K562 (cell line): ENCODE measurements around the gene TBATA. TPM values are rescaled to one million over a fixed set of nuclear protein-coding genes. Genes with fewer than 3 reads are reported as not detected.
A peak's percentile ranks its signal among the peaks of the same experiment; 100 is the strongest.

Experiments used
- ARNT ChIP-seq, 2 experiments: fragments of 450-650 bp; IDR thresholded peaks; 2 replicates each; pipeline ENCODE4 v1.6.1; 2016; ENCODE audit warnings: mild to moderate bottlenecking in 1 of 2
- ATF7 ChIP-seq: fragments of 450-650 bp; IDR thresholded peaks from 2 replicates; pipeline ENCODE4 v1.7.1; 2014; ENCODE audit warnings: mild to moderate bottlenecking, moderate library complexity
- BCL6 ChIP-seq: fragments of 250-450 bp; sonication (Bioruptor Pico); IDR thresholded peaks from 2 replicates; pipeline ENCODE4 v1.4.0; 2020
- CBFA2T3 ChIP-seq: fragments of 450-650 bp; IDR thresholded peaks from 2 replicates; pipeline ENCODE4 v1.6.1; 2017
- COPS2 ChIP-seq: fragments of 450-650 bp; conservative IDR thresholded peaks from 2 replicates; pipeline ENCODE4 v1.6.1; 2016; ENCODE audit warnings: mild to moderate bottlenecking, moderate library complexity
- CTBP1 ChIP-seq: fragments of 450-650 bp; IDR thresholded peaks from 2 replicates; pipeline ENCODE4 v1.6.1; 2016; ENCODE audit warnings: borderline replicate concordance
- CXXC5 ChIP-seq: fragments of 250-450 bp; sonication (Bioruptor Pico); IDR thresholded peaks from 2 replicates; pipeline ENCODE4 v1.8.0; 2022; ENCODE audit warnings: inconsistent platforms, mild to moderate bottlenecking, moderate library complexity
- E2F3 ChIP-seq: fragments of 250-450 bp; sonication (Bioruptor Pico); IDR thresholded peaks from 2 replicates; pipeline ENCODE4 v1.4.0; 2020; ENCODE audit warnings: mild to moderate bottlenecking
- HIVEP1 ChIP-seq: fragments of 250-450 bp; sonication (Bioruptor Pico); IDR thresholded peaks from 2 replicates; pipeline ENCODE4 v1.4.0; 2020; ENCODE audit warnings: mild to moderate bottlenecking
- HNRNPLL ChIP-seq: fragments of 200-400 bp; formaldehyde crosslinking; IDR thresholded peaks from 2 replicates; pipeline ENCODE4 v1.6.1; 2017; ENCODE audit warnings: low read length, low read depth, mild to moderate bottlenecking; ENCODE audit not compliant: poor library complexity, severe bottlenecking
- NFE2L1 ChIP-seq: fragments of 450-650 bp; IDR thresholded peaks from 2 replicates; pipeline ENCODE4 v1.6.1; 2016; ENCODE audit warnings: missing genetic modification characterization, low read depth, mild to moderate bottlenecking, missing compliant biosample characterization, moderate library complexity, borderline replicate concordance
- PHB ChIP-seq: fragments of 250-450 bp; sonication (Bioruptor Pico); IDR thresholded peaks from 2 replicates; pipeline ENCODE4 v1.5.0; 2021
- POLR2G ChIP-seq: fragments of 200-400 bp; formaldehyde crosslinking; IDR thresholded peaks from 2 replicates; pipeline ENCODE4 v1.6.1; 2017; ENCODE audit warnings: low read depth, mild to moderate bottlenecking, antibody characterized with exemption, low read length, moderate library complexity
- RFX7 ChIP-seq: fragments of 250-450 bp; sonication (Bioruptor Pico); IDR thresholded peaks from 2 replicates; pipeline ENCODE4 v1.5.1; 2021; ENCODE audit warnings: mild to moderate bottlenecking
- SMAD1 ChIP-seq: fragments of 150-350 bp; IDR thresholded peaks from 2 replicates; pipeline ENCODE4 v1.6.1; 2014; ENCODE audit warnings: low read length, low read depth; ENCODE audit not compliant: partially characterized antibody
- TEAD2 ChIP-seq: fragments of 450-650 bp; IDR thresholded peaks from 2 replicates; pipeline ENCODE4 v1.6.1; 2016; ENCODE audit warnings: missing genetic modification characterization, control low read depth, missing compliant biosample characterization
- TFE3 ChIP-seq: fragments of 450-650 bp; formaldehyde crosslinking; IDR thresholded peaks from 2 replicates; pipeline ENCODE4 v1.4.0; 2020; ENCODE audit warnings: mild to moderate bottlenecking, mixed read lengths
- THRB ChIP-seq: fragments of 450-650 bp; formaldehyde crosslinking; conservative IDR thresholded peaks from 2 replicates; pipeline ENCODE4 v1.4.0; 2022; ENCODE audit warnings: mild to moderate bottlenecking, missing genetic modification characterization
- XRCC3 ChIP-seq: fragments of 450-650 bp; IDR thresholded peaks from 2 replicates; pipeline ENCODE4 v1.6.1; 2017; ENCODE audit warnings: mild to moderate bottlenecking, moderate library complexity
- ZEB2 ChIP-seq: fragments of 450-650 bp; IDR thresholded peaks from 2 replicates; pipeline ENCODE4 v1.6.1; 2016
- ZKSCAN3 ChIP-seq: fragments of 250-450 bp; sonication (Bioruptor Pico); IDR thresholded peaks from 2 replicates; pipeline ENCODE4 v1.4.0; 2020
- ZNF347 ChIP-seq: fragments of 450-650 bp; formaldehyde crosslinking; IDR thresholded peaks from 2 replicates; pipeline ENCODE4 v1.4.0; 2020; ENCODE audit warnings: low read depth, mild to moderate bottlenecking, moderate library complexity
- ZNF79 ChIP-seq: fragments of 250-450 bp; sonication (Bioruptor Pico); IDR thresholded peaks from 2 replicates; pipeline ENCODE4 v1.4.0; 2020; ENCODE audit warnings: low read depth, mild to moderate bottlenecking, moderate library complexity
- polyA plus RNA-seq, 8 experiments: library from polyadenylated mRNA; depleted of rRNA in 4 of 8; stranded (reverse) in 5 of 8; unstranded in 3 of 8; fragments of >200 nt; fragmentation: Nextera tagmentation in 2 of 8; fragmentation: Illumina TruSeq in 1 of 8; extraction: Ambion mirVana in 2 of 8; extraction: Trizol in 1 of 8; gene quantifications; 2 replicates each; pipeline versions ENCODE4 v1.2.1 to v1.2.3, GENCODE V29; 2011 to 2014; ENCODE audit warnings: inconsistent platforms in 1 of 8, missing spikeins in 1 of 8
- total RNA-seq, 7 experiments: library from RNA; depleted of rRNA in 6 of 7; stranded (reverse); fragments of >200 nt in 6 of 7; fragmentation: Illumina TruSeq in 2 of 7; extraction: Trizol in 2 of 7; gene quantifications; 2 replicates each; pipeline versions ENCODE4 v1.2.1 to v1.2.3, GENCODE V29; 2011 to 2021; ENCODE audit warnings: low replicate concordance in 1 of 7
- TF ChIP-seq, protein P1 (sequence below): IDR thresholded peaks from 2 replicates; pipeline ENCODE4 v1.6.1; 2011; ENCODE audit warnings: borderline replicate concordance, low read depth, mild to moderate bottlenecking, moderate library complexity, low read length; ENCODE audit not compliant: insufficient read depth, poor library complexity, severe bottlenecking
- TF ChIP-seq, protein P2 (sequence below): fragments of 450-650 bp; IDR thresholded peaks from 2 replicates; pipeline ENCODE4 v1.7.0; 2016; ENCODE audit warnings: borderline replicate concordance

The TBATA gene
- total and polyA plus RNA-seq, 9 of the 15 experiments (the other 6 are each of a cell fraction or from before 2014, with no cell fraction given): not detected

DNA sequence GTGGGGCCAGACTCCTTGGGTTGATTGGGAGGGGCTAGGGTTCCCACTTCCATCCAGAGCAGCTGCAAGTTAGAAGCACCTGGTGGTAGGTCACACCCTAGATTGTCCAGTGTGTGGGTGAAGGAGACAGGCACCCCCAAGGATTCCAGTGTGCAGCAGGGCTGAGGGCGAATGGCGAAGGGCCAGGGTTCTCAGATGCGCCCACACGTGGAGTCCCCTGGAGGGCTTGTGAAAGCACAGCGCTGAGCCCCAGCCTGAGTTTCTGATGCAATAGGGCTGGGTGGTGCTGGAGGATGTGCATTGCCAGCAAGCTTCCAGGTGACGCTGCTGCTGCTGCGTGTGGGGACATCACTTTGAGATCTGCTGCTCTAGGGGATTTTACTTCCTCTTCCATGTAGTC lies 25.4 kb downstream of the TBATA start (continued):
- no peak for TF ChIP-seq CBFA2T3
- TF ChIP-seq RFX7 (CRISPR knock-in tag): no peak
- no peak for TF ChIP-seq HNRNPLL
- TF ChIP-seq ZEB2: 0 out of 2 replicates have a peak, but pooled peaks have one; percentile 31
- TF ChIP-seq, protein P1, sequence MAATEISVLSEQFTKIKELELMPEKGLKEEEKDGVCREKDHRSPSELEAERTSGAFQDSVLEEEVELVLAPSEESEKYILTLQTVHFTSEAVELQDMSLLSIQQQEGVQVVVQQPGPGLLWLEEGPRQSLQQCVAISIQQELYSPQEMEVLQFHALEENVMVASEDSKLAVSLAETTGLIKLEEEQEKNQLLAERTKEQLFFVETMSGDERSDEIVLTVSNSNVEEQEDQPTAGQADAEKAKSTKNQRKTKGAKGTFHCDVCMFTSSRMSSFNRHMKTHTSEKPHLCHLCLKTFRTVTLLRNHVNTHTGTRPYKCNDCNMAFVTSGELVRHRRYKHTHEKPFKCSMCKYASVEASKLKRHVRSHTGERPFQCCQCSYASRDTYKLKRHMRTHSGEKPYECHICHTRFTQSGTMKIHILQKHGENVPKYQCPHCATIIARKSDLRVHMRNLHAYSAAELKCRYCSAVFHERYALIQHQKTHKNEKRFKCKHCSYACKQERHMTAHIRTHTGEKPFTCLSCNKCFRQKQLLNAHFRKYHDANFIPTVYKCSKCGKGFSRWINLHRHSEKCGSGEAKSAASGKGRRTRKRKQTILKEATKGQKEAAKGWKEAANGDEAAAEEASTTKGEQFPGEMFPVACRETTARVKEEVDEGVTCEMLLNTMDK: no peak
- TF ChIP-seq SMAD1: no peak
- no peak for TF ChIP-seq COPS2
- TF ChIP-seq XRCC3: no peak
- TF ChIP-seq ARNT (IDR thresholded peaks at IDR 0.05): no peak
- TF ChIP-seq HIVEP1 (CRISPR knock-in tag): no peak; the same call in 1 of the 2 replicates
- TF ChIP-seq TEAD2 (tag): no peak
- peak; percentile 55; the same call in 1 of the 2 replicates for TF ChIP-seq ATF7
- no peak for TF ChIP-seq PHB (CRISPR knock-in tag)
- TF ChIP-seq, protein P2, sequence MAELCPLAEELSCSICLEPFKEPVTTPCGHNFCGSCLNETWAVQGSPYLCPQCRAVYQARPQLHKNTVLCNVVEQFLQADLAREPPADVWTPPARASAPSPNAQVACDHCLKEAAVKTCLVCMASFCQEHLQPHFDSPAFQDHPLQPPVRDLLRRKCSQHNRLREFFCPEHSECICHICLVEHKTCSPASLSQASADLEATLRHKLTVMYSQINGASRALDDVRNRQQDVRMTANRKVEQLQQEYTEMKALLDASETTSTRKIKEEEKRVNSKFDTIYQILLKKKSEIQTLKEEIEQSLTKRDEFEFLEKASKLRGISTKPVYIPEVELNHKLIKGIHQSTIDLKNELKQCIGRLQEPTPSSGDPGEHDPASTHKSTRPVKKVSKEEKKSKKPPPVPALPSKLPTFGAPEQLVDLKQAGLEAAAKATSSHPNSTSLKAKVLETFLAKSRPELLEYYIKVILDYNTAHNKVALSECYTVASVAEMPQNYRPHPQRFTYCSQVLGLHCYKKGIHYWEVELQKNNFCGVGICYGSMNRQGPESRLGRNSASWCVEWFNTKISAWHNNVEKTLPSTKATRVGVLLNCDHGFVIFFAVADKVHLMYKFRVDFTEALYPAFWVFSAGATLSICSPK: no peak
- TF ChIP-seq POLR2G: no peak; the same call in 1 of the 2 replicates
- no peak for TF ChIP-seq THRB (CRISPR knock-in tag)
- no peak for TF ChIP-seq BCL6 (CRISPR knock-in tag)
- peak; percentile 71 for TF ChIP-seq CXXC5 (CRISPR knock-in tag)
- TF ChIP-seq E2F3 (CRISPR knock-in tag): no peak
- no peak for TF ChIP-seq ZNF79 (CRISPR knock-in tag)
- TF ChIP-seq ZNF347 (CRISPR knock-in tag): no peak
- TF ChIP-seq TFE3 (CRISPR knock-in tag): no peak
- TF ChIP-seq ZKSCAN3: no peak
- no peak for TF ChIP-seq NFE2L1
- TF ChIP-seq CTBP1: peak; percentile 81
